HG03469 (cell line): ENCODE measurements around the gene MORN5.
"Not testable (repeated sequence)": the region's sequence is repeated elsewhere in the genome, so short reads cannot be mapped to it uniquely, and the experiment has no call there.

ENCODE experiments used
- ATAC-seq: cut with Tn5 transposase; IDR thresholded peaks from one replicate; pipeline ENCODE4 v1.9.1; 2021; ENCODE audit warnings: mild to moderate bottlenecking, moderate library complexity, moderate number of reproducible peaks; ENCODE audit not compliant: unreplicated experiment

MORN5 gene

GRCh38 chr9:122159026-122159924 lies at the start of gene MORN5, which contains the start of gene NDUFA8:
Gene MORN5, plus strand, starts transcription at chr9:122159908. Its CDS starts 65 bp downstream, at chr9:122159973.
Gene NDUFA8, minus strand, starts transcription at chr9:122159779. Its CDS starts 102 bp downstream, at chr9:122159677.
- peak; percentile 89 for ATAC-seq

GRCh38 chr9:122110100-122110833 lies 49.4 kb upstream of the MORN5 start:
- no peak for ATAC-seq

GRCh38 chr9:122111413-122112085 lies 48.2 kb upstream of the MORN5 start:
- ATAC-seq, result no peak

- ATAC-seq, result no peak
Observed at GRCh38 chr9:122112238-122112637, 47.5 kb upstream of the MORN5 start.

- ATAC-seq, result no peak
Observed at GRCh38 chr9:122113574-122113973, 46.1 kb upstream of the MORN5 start.

GRCh38 chr9:122115176-122116035 lies 44.3 kb upstream of the MORN5 start:
- no peak for ATAC-seq

GRCh38 chr9:122116040-122116439 lies 43.7 kb upstream of the MORN5 start:
- ATAC-seq, result no peak

GRCh38 chr9:122116448-122117173 lies 43.1 kb upstream of the MORN5 start:
- ATAC-seq, result no peak

- not testable (repeated sequence) for ATAC-seq
Observed at GRCh38 chr9:122117241-122117640, 42.5 kb upstream of the MORN5 start.

- ATAC-seq, result no peak
Observed at GRCh38 chr9:122118343-122119165, 41.2 kb upstream of the MORN5 start.

GRCh38 chr9:122119166-122119521 lies 40.6 kb upstream of the MORN5 start:
- ATAC-seq, result no peak

- no peak for ATAC-seq
Observed at GRCh38 chr9:122119721-122120120, 40.0 kb upstream of the MORN5 start.

GRCh38 chr9:122120316-122121071 lies 39.2 kb upstream of the MORN5 start:
- no peak for ATAC-seq

GRCh38 chr9:122121391-122121790 lies 38.3 kb upstream of the MORN5 start:
- no peak for ATAC-seq

- ATAC-seq, result no peak
Observed at GRCh38 chr9:122121931-122122330, 37.8 kb upstream of the MORN5 start.

- no peak for ATAC-seq
Observed at GRCh38 chr9:122122468-122122867, 37.2 kb upstream of the MORN5 start.

GRCh38 chr9:122122903-122123632 lies 36.6 kb upstream of the MORN5 start:
- no peak for ATAC-seq
